Stimulated activated CD8-positive, alpha-beta memory T cell treated with anti-CD3 and anti-CD28 coated beads, Interleukin-7, amount 100 ng/mL, for 24 hours (primary cell): Measurements from ENCODE around the gene ABLIM3.

Experiments
- DNase-seq: peaks from one replicate; pipeline ENCODE4 v3.0.0-alpha.2; 2020; ENCODE audit warnings: low read depth

The ABLIM3 gene

GRCh38 chr5:149133795-149134777, 7.2 kb upstream of the ABLIM3 start:
- DNase-seq, result no peak

DNA sequence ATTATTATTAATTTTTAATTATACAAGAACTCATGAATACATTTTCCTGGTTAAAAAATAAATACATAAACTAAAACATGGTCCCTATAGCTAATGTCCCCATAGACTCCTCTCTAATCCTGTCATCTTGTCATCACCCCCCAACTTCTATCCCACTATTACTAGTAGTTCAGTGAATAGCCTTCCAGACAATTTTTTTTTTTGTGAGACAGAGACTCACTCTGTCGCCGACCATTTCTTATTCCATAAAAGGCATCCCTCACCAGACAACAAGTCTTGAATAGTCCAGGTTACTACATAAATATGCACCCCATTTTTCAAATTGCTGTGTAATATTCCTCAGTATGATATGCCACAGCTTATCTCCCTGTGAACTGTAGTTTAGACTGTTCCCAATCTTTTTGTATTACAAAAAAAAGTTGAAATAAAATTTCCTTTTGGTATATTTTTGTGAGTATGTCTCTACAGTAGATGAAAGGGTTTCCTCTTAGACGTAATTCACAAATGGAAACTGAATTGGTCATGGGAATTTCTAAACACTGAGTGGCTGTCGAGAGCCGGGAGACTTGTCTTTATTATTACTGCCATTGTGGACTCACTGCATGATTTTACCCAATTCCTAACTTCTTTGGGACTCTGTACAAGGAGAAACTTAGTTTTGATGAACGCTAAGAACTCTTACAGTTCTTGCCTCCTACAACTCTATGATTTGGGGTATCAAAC, 6.4 kb upstream of the ABLIM3 start:
- no peak for DNase-seq

GRCh38 chr5:149135536-149136201, 5.6 kb upstream of the ABLIM3 start:
- DNase-seq, result no peak

- no peak for DNase-seq
These were observed 2.9 kb upstream of the ABLIM3 start for GRCh38 chr5:149138182-149138923.

DNA sequence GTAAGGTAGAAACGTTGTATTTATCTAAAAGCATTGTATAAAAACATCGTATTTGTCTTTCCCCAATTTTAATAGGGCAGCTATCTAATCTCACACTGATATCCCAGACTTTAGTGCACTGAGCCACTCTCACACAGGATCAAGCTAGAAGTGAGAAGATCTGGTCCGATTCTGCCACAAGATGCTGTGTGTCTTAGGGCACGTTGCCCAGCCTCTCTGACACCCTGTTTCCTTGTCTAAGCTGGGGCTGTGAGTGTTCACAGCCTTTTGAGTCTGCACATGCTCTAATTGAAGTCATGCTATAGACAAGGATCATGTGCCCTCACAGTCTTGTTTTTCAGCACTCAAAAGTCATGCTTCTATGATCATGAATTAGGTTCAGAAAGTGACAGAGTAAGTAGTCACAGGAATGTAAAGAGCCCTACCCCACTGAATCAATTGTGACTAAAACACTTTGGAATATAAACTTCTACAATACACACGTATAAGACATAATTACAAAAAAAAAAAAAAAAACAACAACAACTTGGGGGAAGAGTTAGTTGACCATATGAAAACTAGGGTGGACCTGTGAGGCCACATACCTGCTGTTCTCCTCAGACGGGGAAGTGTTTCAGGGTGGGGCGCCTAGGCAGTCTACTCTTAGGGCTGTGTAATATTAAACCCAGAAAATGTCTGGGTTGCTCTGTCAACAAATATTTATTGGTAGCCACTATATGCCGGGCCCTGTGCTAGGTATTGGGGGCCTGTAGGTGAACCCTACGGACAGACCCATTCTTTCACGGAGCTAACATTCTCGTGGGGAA, 893 bp upstream of the ABLIM3 start:
- DNase-seq, result no peak

GRCh38 chr5:149141957-149142851, 911 bp downstream of the ABLIM3 start:
- DNase-seq, result no peak

DNA sequence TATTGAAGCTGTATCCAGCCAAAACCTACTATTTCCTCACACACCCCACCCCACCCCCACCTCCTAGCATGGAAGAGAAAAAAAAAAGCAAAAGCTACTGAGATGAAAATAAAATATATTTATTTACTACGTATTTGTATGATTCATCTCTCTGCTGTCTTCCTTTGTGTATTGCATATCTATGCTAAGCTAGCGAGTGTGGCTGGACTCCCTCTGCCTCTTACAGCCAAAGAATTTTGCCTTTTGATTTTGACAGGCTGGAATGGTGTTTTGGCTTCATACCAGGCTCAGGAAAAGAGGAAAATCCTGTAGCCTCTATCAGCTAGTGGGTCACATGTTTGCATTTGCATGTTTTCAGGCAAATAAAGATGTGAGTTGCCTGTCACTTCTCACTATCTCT, 2.2 kb downstream of the ABLIM3 start:
- no peak for DNase-seq

DNA sequence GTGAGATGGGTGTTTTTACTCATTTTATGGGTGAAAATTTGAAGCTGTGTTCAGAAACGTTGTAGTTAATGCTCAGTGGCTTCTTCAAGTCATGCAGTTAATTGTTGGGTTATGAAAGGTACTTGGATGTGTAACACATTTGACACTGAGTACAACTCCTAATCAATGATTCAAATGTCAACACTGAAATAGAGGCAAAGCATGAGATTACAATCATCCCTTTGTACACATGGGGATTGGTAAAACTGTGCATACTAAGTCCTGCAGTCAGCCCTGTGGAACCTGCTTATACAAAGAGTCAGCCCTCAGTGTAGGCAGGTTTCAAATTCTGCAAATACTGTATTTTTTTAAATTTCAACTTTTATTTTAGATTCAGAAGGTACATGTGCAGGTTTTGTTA, 3.3 kb downstream of the ABLIM3 start:
- no peak for DNase-seq

- DNase-seq, result no peak
These were observed 3.8 kb downstream of the ABLIM3 start for GRCh38 chr5:149145138-149145537.

DNA sequence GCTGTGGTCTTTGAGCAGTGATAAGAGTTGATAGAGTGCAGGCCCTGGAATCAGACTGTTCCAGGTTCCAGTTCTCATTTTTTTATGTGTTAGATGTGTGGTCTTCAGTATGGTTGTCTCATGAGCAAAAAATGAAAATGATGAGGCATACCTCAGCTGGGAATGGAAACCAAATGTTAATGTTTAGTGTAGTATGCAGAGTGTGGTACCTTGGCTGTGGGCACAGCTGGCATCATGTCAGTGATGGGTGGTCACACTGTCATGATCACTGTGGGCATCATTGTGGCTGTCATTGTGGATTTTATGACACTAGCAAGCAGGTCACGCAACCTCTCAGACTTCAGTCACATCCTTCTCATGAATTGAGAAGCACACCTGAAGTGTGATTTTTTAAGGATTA, 6.4 kb downstream of the ABLIM3 start:
- DNase-seq, result no peak

DNA sequence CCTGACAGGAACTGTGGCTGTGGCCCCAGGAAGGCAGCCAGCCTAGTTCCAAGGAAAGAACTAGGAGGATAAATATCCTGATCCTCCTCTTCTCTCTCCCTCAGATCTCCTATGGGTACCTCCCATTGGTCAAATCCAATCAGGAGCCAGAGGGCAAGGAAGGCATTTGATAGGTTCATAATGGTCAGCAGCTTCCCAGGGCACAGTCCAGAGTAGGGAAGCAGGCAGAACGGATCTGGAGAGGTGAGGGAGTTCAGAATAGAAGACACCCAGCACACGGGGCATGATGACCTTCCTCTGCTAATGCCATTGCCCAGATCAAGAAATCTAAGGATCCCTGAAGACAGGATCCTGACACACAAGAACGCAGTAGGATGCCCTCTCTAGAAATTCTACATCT, 8.6 kb downstream of the ABLIM3 start:
- no peak for DNase-seq

DNA sequence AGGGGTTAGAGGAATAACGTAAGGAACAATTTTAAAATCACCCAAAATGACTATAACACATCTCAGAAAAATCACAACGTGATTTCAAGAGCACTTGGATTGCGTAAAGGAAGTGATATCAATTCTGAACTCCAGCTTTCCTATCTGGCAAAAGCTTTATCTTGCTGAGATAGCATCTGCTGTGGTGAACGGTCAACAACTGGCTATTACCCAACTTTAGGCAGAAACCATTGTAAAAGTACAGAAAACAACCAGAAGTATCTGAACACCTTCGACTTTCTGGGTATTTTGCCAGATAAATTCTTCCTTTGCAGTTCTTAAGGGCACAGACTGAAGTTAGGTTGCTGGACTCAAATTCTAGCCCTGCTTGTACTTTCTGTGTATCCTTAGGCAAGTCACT, 9.2 kb downstream of the ABLIM3 start:
- no peak for DNase-seq

DNA sequence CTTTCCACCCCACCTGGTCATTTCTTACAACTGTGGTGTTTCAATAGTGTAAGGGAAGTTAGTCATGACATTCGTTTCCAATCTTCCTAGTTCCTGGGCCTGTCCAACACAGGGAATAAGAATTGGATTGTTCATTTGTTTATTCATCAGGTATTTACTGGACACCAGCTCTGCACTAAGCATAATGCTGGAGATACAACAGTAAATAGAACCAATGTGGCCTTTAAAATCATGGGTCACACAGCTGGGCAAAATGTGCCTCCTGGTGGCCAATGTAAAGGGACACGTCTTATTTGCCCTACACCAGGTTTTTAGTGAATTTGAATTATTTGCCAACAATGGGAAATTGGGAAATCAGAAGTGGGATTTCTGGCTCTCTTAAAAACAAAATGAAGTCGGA, 10.4 kb downstream of the ABLIM3 start:
- DNase-seq, result no peak

GRCh38 chr5:149152317-149152746, 11.0 kb downstream of the ABLIM3 start:
- DNase-seq, result no peak

DNA sequence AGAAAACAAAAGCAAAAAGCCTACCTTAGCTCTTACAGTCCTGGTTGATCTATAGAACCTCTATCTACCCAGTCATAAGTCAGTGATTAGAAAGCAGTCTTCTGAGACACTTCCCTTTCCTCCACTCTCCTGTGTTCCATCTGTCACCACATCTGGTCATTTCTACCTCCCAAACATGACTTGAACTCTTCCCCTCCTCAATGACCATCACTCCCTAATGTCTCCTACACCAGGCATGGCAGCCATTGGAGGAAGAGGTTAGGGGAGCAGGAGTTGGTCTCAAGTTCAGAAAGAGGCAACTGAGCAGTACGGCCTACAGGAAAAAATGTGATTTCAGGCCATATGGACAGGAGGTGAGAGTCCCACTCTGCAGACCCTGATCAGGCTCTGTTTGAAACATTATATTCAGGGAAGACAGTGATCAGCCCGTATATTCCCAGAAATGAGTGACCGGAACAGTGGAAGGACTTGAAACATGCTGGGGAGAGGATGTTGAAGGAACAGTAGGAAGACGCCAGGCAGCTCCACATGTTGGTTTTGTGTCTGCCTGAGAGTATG, 12.0 kb downstream of the ABLIM3 start:
- no peak for DNase-seq

DNA sequence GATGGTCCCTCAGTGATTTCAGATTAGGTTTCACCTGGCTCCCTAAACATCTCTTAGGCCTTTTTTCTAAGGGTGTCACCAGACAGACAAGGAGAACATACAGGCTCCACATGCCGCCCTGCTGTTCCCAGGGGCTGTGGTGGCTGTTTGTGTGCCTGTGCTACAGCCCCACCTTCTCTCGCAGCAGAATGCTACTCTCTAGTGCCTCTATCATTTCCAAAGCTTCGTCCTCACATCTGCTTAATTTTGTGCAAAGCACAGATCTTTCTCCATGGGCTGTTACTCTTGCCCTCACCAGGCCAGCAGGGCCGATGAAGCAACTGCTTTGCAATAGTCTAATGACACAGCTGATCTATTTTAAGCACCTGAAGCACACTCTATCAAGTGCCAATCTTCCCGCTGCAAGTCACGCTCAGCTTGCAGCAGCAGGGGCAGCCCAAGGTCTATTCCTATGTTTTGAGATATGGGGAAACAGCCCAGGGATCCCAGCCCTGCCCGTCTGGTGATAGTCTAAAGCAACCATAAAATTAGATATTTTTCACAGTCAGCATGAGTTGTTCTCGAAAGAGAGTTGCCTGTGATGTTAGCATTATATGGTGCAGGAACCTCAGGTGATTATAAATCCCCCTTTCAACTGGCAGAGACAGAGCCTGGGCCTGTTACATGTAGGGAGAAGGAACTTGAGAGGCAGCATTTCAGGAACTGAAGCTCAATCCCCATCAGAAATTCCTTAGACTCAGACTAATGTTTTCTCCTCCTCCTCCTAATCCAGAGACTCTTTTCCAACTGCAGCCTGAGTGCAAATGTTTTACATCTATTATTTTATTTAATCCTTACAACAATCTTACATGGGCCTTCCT, 12.7 kb downstream of the ABLIM3 start:
- no peak for DNase-seq

DNA sequence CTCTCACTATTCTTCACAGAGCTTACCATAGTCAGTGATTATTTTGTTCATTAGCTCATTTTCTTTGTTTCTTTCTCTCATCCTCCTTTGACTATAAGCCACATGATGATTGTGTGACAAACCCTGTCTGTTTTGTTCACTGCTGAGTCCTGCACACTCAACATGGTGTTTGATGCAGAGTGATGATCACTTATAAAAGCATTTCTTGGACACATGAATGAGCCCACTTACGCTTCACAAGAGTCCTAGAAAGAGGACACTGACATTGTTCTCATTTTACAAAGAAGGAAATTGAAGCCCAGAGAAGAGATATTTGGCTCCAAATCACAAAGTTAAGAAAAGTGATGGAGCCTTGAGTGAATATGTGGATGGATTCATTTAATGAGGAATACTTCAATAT, 13.4 kb downstream of the ABLIM3 start:
- no peak for DNase-seq

DNA sequence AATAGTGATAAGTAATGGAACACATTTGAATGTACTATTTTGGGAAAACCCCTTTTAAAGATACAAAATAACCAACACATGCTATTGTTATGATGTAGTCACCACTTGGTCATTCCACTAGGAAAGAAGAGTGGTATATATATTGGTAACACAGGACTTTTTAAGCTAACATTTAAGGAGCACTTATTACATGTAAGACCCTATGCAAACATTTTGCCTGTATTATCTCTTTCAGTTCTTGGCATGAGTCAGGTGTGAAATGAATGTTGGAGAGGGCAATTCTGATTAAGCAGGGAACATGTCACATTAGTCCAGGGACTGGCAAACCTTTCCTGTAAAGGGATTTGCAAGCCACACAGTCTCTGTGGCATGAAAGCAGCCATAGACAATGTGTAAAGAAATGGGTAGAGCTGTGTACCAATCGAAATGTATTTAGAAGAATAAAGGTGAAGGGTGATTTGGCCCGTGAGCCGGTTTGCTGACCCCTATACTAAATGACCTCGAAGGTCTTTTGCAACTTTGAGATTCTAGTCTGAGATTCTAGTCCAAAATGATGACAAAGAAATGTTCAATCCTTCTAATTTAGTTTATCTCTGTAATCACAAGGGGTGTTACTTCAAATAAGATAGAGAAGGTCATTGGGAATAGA, 15.3 kb downstream of the ABLIM3 start:
- DNase-seq, result no peak
